ENCODE measurements around the gene TXLNA.

Gene TXLNA

DNA sequence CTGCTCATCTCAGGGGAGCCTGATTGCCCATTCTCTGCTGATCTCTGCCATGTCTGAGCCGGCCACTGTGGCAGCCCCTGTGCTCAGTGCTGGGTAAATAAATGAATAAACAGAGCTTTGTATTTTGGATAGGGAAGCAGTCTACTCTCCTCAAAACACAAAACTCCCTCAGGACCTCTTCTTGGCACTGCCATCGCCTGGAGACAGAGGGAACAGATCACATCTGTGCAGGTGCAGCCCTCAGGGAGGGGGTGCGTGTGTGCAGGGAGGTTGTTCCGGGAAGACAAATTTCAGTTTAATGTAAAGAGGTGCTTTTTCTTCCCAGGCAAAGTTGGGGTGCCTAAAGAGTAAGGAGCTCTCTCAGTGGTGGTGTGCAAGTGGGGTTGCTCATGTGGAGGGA lies 59.9 kb downstream of the TXLNA start:
- H3K36me3 ChIP-seq (ENCODE audit: insufficient read depth, low read length) = peaks cover 6% of the 10 kb centered on the region; the same call in 1 of the 2 replicates
- H3K4me2 ChIP-seq (ENCODE audit: low read length) = peak overlapping the region; percentile 83
- H3K9me2 ChIP-seq (ENCODE audit: low read depth, low read length) = no peaks in the 10 kb centered on the region
- peak overlapping the region; percentile 69; the same call in 1 of the 2 replicates for H3K9ac ChIP-seq (ENCODE audit: low read length)
- peaks cover 40% of the 10 kb centered on the region for H3K4me1 ChIP-seq (ENCODE audit: insufficient read depth, low read length, severe bottlenecking)
- no peak overlapping the region for H2AFZ ChIP-seq (ENCODE audit: low read length)
- TF ChIP-seq, protein P1, sequence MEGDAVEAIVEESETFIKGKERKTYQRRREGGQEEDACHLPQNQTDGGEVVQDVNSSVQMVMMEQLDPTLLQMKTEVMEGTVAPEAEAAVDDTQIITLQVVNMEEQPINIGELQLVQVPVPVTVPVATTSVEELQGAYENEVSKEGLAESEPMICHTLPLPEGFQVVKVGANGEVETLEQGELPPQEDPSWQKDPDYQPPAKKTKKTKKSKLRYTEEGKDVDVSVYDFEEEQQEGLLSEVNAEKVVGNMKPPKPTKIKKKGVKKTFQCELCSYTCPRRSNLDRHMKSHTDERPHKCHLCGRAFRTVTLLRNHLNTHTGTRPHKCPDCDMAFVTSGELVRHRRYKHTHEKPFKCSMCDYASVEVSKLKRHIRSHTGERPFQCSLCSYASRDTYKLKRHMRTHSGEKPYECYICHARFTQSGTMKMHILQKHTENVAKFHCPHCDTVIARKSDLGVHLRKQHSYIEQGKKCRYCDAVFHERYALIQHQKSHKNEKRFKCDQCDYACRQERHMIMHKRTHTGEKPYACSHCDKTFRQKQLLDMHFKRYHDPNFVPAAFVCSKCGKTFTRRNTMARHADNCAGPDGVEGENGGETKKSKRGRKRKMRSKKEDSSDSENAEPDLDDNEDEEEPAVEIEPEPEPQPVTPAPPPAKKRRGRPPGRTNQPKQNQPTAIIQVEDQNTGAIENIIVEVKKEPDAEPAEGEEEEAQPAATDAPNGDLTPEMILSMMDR (IDR thresholded peaks at IDR 0.05; ENCODE audit: low read length) = peak; percentile 21; the same call in 1 of the 2 replicates
- TF ChIP-seq EZH2 (IDR thresholded peaks at IDR 0.05; ENCODE audit: borderline replicate concordance, low read length) = no peak
- H3K27ac ChIP-seq (ENCODE audit: low read depth, low read length, poor library complexity, severe bottlenecking) = peak overlapping the region; percentile 72
- no peaks in the 10 kb centered on the region for H3K27me3 ChIP-seq (ENCODE audit: insufficient read depth, low read length)
- H4K20me1 ChIP-seq (ENCODE audit: insufficient read depth, low read length) = no peaks in the 10 kb centered on the region
- H3K4me3 ChIP-seq (ENCODE audit: low read depth, low read length, poor library complexity, severe bottlenecking) = peak overlapping the region; percentile 64
- no peaks in the 10 kb centered on the region for H3K79me2 ChIP-seq (ENCODE audit: insufficient read depth, low read length)
- peaks cover 3% of the 10 kb centered on the region; the same call in 1 of the 2 replicates for H3F3A ChIP-seq (ENCODE audit: insufficient read depth, low read length)
- H3K9me3 ChIP-seq (ENCODE audit: low read length) = no peaks in the 10 kb centered on the region

DNA sequence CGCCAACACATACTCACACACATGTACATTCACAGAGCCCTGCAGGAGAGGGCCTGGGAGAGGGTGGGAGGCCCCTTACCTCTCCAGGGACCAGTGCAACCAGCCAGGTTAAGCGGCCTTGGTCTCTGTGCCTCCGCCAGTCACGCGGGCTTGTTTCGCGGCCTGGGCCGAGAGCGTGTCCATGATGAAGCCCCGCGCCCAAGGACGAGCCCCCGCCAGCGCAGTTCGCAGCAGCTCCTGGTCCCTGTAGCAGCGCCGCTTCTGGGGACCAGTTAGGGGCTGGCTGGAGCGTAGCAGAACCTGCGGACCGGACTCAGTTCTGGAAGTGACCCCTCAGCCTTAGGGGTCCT lies 60.3 kb downstream of the TXLNA start:
- Histone ChIP-seq H3K27ac (ENCODE audit: low read depth, low read length, poor library complexity, severe bottlenecking) (peak overlapping the region; percentile 72), H2AFZ (ENCODE audit: low read length) (0 out of 2 replicates have a peak overlapping the region, but pooled peaks have one; percentile 34), H3K4me1 (ENCODE audit: insufficient read depth, low read length, severe bottlenecking) (peaks cover 35% of the 10 kb centered on the region), H4K20me1 (ENCODE audit: insufficient read depth, low read length) (no peaks in the 10 kb centered on the region), H3K9ac (ENCODE audit: low read length) (peak overlapping the region; percentile 69), H3F3A (ENCODE audit: insufficient read depth, low read length) (peaks cover 3% of the 10 kb centered on the region; the same call in 1 of the 2 replicates), H3K27me3 (ENCODE audit: insufficient read depth, low read length) (no peaks in the 10 kb centered on the region), H3K79me2 (ENCODE audit: insufficient read depth, low read length) (no peaks in the 10 kb centered on the region), H3K9me2 (ENCODE audit: low read depth, low read length) (no peaks in the 10 kb centered on the region), H3K4me3 (ENCODE audit: low read depth, low read length, poor library complexity, severe bottlenecking) (peak overlapping the region; percentile 64), H3K9me3 (ENCODE audit: low read length) (no peaks in the 10 kb centered on the region), H3K4me2 (ENCODE audit: low read length) (peak overlapping the region; percentile 83), H3K36me3 (ENCODE audit: insufficient read depth, low read length) (peaks cover 2% of the 10 kb centered on the region; the same call in 1 of the 2 replicates)
- no peak for TF ChIP-seq EZH2 (IDR thresholded peaks at IDR 0.05; ENCODE audit: borderline replicate concordance, low read length)
- TF ChIP-seq, protein P1 (IDR thresholded peaks at IDR 0.05; ENCODE audit: low read length) = no peak

DNA sequence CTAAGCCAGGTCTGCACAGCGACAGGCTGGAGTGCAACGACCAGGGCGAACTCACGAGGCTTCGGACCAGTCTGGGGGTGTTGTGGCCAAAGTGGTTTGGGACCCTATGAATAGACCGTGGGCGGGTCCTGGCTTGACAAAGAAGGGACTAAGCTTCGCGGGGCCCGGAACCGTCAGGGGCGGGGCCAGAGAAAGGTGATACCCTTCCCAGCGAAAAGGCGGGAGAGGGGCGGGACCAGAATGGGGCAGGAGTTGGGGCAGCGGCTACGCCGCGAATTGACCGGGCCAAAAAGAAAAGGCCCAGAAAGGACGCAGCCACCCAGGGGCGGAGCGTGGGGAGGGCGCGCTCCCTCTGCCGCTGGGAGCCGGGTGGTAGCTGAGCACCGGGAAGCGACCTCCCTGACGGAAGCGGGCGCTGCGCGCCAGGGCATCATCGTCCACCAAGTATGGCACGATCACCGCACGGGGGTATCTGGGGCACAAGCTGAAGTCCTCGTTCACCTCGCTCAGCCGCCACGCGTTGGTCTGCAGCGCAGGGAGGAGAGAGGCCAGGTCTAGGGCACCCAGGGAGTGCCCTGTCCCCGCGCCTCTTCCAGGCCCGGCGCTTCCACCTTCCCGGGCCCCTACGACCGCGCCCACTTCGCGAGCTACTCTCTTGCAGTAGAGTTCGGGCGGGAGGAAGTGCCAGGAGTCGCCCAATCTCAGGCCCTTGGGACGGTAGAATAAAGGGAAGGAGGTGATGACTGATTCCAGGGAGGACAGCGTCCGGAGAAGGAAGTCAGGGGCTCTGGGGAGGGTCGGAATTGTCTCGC lies 60.9 kb downstream of the TXLNA start:
- TF ChIP-seq, protein P1 (IDR thresholded peaks at IDR 0.05; ENCODE audit: low read length) = peak; percentile 40
- TF ChIP-seq EZH2 (IDR thresholded peaks at IDR 0.05; ENCODE audit: borderline replicate concordance, low read length) = no peak
- H3K79me2 ChIP-seq (ENCODE audit: insufficient read depth, low read length) = no peaks in the 10 kb centered on the region
- peaks cover 33% of the 10 kb centered on the region for H3K4me1 ChIP-seq (ENCODE audit: insufficient read depth, low read length, severe bottlenecking)
- H4K20me1 ChIP-seq (ENCODE audit: insufficient read depth, low read length) = no peaks in the 10 kb centered on the region
- H3K9ac ChIP-seq (ENCODE audit: low read length) = peak overlapping the region; percentile 69
- peak overlapping the region; percentile 64 for H3K4me3 ChIP-seq (ENCODE audit: low read depth, low read length, poor library complexity, severe bottlenecking)
- peak overlapping the region; percentile 83 for H3K4me2 ChIP-seq (ENCODE audit: low read length)
- H3K9me2 ChIP-seq (ENCODE audit: low read depth, low read length) = no peaks in the 10 kb centered on the region
- no peaks in the 10 kb centered on the region for H3K9me3 ChIP-seq (ENCODE audit: low read length)
- peak overlapping the region; percentile 72 for H3K27ac ChIP-seq (ENCODE audit: low read depth, low read length, poor library complexity, severe bottlenecking)
- no peaks in the 10 kb centered on the region for H3K36me3 ChIP-seq (ENCODE audit: insufficient read depth, low read length)
- H2AFZ ChIP-seq (ENCODE audit: low read length) = 0 out of 2 replicates have a peak overlapping the region, but pooled peaks have one; percentile 34
- peaks cover 3% of the 10 kb centered on the region; the same call in 1 of the 2 replicates for H3F3A ChIP-seq (ENCODE audit: insufficient read depth, low read length)
- no peaks in the 10 kb centered on the region for H3K27me3 ChIP-seq (ENCODE audit: insufficient read depth, low read length)

Data from OCI-LY1 (cell line).